PC-3 (cell line): ENCODE measurements around the gene ABAT.

ENCODE experiments used
- CTCF ChIP-seq: fragments of 300-600 bp; sonication (generic); conservative IDR thresholded peaks from 2 replicates; pipeline ENCODE4 v1.5.1; 2017; ENCODE audit warnings: antibody characterized with exemption, low read depth, mild to moderate bottlenecking, low read length
- EZH2phosphoT487 ChIP-seq: fragments of 300-600 bp; sonication (generic); IDR thresholded peaks from 2 replicates; pipeline ENCODE4 v1.6.1; 2018; ENCODE audit warnings: mild to moderate bottlenecking, antibody characterized with exemption, low read length, borderline replicate concordance

DNA sequence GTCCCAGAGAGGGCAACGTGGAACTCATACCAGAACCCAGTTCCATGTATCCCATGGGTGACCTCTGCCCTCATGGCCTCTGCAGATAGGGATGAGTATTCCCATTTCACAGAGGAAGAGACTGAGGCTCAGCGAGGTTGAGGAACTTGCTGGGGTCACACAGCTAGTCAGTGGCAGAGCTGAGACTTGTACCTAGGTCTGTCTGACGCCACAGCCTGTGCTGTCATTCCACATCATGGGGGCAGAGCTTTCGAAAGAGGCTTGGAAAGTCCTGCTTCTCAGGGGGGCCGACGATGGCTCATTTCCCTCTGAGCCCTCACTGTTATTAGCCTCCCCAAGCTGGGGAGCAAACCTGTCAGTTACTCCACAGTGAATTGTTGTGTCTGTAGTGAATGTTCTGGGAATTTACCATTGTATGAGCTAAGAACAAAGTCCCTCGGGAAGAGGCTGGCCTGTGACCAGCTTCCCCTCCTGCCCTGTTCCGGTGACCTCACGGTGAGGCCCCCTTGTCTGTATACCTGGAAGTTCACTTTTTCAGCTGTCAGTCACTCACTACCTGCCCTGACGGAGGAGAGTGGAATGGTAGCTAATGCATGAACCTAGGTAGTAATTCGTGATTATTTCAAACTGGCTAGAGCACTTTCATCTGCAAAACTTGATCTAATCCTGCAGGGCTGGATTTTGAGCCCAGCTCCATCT, 44.0 kb upstream of the ABAT start:
- no peak for TF ChIP-seq CTCF
- TF ChIP-seq EZH2phosphoT487, result no peak
